Mucosa of gallbladder (tissue), 1 donor: Measurements from ENCODE around the gene SRP72. TPM values are rescaled to one million over a fixed set of nuclear protein-coding genes. Genes with fewer than 3 reads are reported as not detected.
A peak's percentile ranks its signal among the peaks of the same experiment; 100 is the strongest.
"Not testable (repeated sequence)": the region's sequence is repeated elsewhere in the genome, so short reads cannot be mapped to it uniquely, and the experiment has no call there.

Experiments
- DNase-seq: peaks from one replicate; pipeline ENCODE4 v3.0.0-alpha.2; 2020; ENCODE audit warnings: low spot score
- total RNA-seq: library from RNA; stranded (reverse); gene quantifications from one replicate; pipeline ENCODE4 v1.2.1, GENCODE V29; 2021
- donor health status: DM: no; HTN: no; CAD: no.

Gene SRP72, protein sequence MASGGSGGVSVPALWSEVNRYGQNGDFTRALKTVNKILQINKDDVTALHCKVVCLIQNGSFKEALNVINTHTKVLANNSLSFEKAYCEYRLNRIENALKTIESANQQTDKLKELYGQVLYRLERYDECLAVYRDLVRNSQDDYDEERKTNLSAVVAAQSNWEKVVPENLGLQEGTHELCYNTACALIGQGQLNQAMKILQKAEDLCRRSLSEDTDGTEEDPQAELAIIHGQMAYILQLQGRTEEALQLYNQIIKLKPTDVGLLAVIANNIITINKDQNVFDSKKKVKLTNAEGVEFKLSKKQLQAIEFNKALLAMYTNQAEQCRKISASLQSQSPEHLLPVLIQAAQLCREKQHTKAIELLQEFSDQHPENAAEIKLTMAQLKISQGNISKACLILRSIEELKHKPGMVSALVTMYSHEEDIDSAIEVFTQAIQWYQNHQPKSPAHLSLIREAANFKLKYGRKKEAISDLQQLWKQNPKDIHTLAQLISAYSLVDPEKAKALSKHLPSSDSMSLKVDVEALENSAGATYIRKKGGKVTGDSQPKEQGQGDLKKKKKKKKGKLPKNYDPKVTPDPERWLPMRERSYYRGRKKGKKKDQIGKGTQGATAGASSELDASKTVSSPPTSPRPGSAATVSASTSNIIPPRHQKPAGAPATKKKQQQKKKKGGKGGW
- total RNA-seq = 65.7 TPM

DNA sequence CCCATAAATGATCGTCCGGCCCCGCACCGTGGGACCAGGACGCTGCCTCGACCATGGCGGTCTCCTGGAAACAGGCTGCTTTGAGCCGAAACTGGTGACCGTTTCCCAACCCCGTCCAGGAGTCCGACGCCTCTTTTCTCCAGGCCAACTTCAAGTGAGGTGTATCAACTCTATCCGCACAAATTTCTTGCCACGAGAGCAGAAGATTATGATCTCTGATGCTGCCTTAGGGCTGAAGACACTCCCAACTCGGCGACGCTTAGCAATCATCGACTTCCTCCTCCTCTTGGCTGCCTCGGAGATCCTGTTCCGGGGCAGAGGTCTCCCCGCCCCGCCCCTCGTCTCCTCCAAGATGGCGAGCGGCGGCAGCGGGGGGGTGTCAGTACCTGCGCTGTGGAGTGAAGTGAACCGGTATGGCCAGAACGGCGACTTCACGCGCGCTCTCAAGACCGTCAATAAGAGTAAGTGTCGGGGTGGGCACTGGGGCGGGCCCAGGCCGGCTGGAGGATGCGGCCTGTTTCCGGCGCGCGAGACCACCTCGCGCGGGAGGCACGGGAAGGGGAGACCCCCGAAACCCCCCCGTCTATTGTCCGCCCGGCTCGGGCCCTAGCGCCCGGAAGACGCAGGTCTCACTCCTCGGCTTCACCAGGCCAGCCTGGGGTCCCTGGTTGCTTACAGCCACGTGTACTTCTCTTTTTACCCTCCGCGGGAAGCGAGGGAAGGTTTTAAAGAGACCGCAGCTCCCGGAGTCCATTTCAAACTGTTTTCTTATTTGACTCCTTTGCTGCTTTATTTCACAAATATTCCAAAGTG, at the start of gene SRP72:
SRP72 (plus strand) TSS at position 334 of the 813 bp plus-strand sequence; CDS start at position 353, 19 bp downstream.
- peak; percentile 87 for DNase-seq

DNA sequence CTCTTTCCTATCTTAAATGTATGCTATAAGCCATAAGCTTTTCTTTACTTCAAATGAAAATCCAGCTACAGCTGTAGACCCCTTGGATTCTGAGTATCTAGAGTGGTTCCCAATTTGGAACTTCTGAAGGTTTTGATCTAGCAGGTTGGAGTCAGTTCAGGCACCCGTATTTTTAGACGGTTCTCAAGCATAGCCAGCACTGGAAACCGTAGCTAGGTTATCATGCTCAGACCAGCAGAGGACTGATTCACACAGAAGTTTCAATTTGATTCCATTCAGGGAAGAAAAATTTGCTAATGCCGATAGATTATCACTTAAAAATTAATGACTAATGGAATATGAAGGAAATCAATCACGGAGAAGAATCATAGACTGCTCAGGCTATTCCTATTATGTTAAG, 43.2 kb upstream of the SRP72 start:
- no peak for DNase-seq

DNA sequence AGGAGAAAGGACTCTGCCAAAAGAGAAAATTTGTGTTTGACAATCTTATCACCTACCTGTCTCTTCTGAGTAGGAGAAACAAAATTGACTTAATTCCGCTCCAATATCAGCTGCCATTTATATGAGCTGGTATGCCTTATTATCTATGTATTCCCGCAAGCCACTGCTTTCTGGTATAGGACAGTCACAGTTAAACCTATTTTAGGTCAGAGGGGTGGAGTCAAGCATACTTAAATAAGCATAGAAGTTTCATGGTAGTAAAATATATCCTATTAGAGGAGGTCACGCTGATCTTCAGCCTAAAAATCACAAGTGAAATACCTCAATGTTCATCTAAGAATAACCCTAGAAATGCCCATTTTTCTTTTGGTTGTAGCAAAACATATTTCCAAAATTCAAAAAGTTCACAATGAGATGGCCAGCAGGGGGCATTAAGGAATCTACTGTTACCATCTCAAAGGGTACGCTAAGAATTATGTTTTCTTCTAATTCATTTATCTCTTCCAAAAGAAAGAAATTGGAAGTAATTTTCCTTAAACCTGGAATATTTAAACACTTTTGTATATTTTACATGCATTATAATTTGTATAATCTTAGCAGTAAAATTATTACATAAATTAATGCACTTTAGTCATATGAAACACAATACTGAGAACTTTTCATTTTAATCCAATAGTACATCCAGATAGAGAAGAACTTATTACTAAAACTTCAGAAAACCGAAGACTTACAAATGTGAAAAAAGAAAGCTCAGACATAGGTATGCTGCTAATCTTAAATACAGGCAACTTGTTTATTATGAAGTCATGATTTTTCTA, 42.5 kb upstream of the SRP72 start:
- DNase-seq = peak; percentile 45

DNA sequence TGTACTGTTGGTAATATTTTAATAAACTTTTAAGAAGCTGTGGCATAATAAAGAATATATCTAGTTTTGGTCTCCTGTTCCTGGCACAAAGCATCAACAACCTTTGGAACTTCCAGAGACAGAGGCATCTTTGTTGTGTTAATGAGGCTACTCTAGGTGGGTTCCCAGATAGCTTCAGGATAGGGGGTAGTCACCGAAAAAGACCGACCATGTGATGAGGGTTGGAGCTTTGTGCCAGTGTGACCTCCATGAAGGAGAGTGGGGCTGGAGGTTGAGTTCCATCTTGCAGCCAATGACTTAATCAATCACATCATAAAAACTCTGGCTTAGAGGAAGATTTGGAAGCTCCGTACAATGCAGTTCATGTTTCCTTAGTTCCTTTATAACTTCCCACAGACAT, 41.9 kb upstream of the SRP72 start:
- DNase-seq = no peak

DNA sequence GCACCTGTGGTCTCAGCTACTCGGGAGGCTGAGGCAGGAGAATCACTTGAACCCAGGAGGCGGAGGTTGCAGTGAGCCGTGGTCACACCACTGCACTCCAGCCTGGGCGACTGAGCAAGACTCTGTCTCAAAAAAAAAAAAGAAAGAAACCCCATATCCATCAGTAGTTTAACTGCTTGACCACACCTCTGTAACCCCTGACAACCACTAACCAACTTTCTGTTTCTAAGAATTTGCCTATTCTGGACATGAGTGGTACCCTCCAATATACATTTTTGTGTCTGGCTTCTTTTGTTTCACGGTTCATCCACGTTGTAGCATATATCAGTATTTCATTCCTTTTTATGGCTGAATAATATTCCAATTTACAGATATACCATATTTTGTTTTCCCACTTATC, 41.1 kb upstream of the SRP72 start:
- DNase-seq = no peak

DNA sequence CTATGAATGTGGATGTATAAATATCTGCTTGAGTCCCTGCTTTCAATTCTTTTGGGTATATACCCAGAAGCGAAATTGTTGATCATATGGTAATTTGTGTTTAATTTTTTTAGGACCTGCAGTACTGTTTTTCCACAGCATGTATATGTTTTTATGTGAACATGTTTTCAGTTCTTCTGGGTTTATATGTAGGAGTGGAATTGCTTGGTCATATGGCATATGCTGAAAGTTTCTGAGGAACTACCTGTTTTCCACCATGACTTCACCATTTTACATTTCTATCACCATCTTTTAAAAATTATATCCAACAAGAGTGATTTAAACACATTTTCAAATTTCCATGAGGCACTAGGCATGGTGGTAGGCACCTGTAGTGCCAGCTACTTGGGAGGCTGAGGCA, 40.2 kb upstream of the SRP72 start:
- no peak for DNase-seq

DNA sequence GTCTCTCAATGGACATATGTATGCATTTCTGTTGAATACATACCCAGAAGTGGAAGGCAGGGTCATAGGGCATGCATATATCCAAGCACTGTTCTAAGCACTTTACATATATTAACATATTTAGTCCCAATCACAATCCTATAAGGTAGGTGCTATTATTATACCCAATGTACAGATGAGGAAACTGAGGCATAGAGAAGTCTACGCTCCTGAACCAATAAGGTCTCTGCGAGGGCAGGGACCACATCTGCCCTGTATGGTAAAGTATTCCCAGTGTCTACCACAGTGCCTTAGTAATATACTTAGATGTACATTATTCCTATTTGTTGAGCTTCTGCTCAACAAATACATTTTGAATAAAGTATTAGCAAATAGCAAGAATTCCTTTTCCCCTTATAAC, 37.2 kb upstream of the SRP72 start:
- DNase-seq = no peak

DNA sequence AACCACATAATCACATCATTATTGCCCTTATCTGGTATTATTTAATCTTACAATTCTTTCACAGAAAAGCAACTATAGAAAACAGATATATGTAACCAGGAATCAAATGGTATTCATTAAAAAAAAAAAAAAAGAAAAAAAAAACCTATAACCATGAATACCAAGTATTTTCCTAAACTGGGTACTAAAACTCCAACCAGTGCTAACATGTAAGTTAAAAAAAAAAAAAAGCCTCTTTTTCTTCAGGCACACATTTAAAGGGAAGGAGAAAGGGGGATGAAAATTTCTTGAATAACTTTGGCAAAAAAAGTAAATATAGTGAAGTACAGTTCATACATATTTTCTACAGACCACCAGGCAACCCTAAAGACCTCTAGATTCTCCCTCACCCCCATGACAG, 34.1 kb upstream of the SRP72 start:
- DNase-seq = no peak

DNA sequence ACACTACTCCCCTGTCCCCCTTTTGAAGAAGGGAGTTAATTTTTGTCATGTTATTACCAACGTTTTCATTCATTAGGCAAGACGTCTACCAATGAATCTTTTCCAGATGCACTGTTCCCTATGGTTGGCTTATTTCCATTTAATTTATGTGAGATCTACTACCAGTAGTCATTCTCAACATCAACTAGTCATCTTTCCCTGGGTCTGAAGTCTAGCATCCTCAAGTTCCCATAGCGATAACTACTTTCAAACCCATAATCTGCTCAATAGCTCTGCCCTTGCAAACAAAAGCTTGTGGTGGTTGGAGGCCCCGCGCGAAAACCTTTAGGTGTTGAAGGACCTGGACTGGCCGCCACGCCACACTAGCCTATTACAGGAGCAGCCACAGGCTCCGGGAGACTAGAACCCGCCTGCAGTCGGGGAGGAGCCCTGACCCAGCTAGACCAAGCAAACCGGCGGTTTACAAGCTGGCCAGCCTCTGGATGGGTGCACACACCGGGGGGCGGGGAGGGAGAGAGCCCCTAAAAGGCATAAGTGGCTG, 32.7 kb upstream of the SRP72 start:
- DNase-seq = peak; percentile 18

DNA sequence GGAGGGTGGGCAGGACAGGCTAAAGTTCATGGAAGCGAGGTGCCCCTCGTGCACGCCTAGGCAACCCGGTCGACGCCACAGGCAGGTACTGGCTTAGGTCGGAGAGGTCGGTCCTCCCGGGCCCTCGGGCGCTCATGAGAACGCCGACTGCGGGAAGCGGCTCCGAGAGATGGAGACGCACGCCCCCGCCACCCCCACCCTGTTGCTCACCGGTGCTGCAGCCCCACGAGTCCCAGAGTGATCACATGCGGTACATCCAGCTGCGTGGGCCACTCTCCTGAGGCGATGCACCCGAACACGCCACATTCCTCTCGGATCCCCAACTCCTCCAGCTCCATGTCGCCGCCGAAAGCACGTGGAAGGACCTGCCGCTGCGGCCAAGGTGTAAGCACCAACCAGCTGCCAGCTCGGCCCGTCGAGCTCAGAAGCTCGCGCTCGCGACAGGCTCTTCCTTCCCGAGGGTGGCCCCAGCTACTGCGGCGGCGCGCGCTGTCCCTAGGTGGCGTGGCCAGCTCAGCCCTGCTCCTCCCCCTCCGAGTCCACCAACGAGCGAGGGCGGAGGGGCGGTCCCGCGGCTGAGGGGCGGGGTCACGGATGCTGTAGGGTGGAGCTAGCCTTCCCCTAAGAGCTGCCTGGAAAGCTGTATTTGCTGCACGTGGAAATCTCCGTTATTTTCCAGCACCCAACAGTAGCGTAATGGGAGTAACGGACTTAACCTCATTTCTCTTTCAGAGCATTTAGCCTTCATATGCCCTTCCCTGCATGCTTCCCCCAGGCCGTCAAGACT, 32.1 kb upstream of the SRP72 start, which contains the start of gene PPAT:
PPAT (minus strand) TSS at position 476 of the 787 bp plus-strand sequence; CDS start at position 338, 138 bp downstream.
- peak; percentile 98 for DNase-seq

DNA sequence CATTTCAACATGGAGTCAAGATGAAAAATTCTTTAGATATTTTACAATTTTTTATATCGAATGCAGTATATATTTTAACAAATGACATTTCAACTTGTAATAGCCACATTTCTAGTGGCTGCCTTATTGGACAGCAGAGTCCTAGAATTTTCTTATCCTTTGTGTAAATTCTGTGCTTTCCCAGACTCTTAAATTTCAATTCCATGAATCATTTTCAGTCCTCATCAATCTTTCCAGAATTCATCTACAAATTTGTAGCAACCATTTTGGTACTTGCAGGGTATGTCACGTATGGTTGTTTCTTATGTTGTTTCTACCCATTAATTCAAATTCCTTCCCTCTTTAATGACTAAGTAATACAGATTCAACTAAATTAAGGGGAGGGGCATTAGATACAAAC, 28.7 kb upstream of the SRP72 start:
- DNase-seq = no peak

DNA sequence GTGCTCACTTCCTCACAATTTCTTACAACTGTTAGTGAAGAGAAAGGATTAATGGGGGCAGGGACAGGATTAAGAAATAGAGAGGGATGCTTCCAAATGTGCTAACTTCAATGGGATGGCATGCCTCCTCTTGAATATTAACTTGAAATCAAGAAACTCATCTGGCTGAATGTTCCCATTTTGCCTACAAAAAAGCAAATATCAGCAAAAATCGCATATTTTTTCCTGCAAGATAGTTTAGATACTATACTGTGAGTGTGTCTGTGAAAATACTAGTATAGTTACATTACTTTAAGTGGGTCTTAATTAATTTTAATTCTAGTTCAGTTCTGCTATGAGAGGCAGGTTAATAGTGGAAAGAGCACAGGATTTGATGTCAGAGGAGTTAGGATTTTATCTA, 26.4 kb upstream of the SRP72 start:
- no peak for DNase-seq

DNA sequence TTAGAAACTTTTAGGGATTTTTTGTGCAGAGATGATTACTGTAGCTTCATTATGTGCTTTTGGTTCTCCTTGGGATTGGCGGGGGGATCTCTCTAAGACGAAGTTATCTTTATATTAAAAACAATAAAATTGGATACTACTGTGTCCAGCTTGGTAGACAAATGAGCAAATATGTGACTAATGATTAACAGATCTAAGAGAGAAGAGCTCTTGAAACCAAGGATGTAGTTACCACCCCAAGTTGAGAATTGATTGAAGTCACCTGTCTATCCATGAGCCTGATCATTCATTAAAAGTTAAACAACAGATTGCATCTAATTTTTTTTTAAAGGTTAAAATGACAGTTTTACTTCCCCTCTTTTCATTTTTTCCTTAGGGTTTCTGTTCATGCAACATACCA, 22.7 kb upstream of the SRP72 start:
- DNase-seq = no peak

DNA sequence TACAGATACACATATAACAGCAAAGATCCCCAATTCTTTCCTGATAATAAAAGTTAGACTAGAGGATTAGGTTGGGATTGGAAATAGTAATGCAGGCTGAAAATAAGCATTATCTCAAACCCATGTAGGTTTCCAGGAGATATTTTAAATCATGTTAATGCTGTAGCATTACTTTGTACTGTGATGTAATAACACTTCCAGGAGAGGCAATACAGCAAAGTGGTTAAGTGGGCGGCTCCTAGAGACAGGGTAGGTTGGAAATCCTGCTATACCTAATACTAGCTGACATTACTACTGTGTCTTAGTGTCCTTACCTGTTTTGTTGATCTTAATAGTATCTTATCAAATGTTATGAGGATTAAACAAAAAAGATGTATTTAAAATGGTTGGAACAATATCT, 21.7 kb upstream of the SRP72 start:
- DNase-seq = no peak

DNA sequence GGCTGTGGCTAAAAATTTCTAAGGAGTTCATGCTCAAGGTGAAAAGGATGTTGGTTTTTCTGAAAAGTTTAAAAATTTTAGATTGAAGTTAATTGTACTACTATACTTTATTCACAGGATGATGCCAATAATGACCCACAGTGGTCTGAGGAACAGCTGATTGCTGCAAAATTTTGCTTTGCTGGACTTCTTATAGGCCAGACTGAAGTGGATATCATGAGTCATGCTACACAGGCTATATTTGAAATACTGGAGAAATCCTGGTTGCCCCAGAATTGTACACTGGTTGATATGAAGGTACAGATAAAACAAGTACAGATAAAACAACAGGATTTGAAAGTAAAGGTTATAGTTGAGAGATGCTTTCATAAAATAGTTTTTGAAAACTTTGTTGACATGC, 19.1 kb upstream of the SRP72 start:
- no peak for DNase-seq

DNA sequence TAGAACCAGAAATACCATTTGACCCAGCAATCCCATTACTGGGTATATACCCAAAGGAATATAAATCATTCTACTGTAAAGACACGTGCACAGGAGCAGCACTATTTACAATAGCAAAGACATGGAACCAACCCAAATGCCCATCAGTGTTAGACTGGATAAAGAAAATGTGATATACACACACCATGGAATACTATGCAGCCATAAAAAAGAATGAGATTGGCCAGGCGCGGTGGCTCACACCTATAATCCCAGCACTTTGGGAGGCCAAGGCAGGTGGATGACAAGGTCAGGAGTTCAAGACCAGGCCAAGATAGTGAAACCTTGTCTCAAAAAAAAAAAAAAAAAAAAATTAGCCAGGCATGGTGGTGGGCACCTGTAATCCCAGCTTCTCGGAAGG, 17.9 kb upstream of the SRP72 start:
- DNase-seq = not testable (repeated sequence)

DNA sequence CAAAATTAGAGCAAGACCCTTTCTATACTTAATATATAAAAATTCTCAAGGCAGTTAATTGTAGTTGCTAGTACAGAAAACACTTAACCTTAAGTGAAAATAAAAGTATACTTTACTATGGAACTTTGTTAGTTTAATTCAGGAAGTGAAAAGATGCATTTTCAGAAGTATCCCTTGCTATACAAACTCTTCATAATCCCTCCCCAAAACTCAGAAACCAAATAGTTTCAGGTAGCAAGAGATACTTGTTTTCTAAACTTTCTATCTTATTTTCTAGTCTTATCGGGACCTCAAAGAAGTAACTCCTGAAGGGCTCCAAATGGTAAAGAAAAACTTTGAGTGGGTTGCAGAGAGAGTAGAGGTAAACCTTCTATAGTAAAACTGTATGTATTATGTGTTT, 17.1 kb upstream of the SRP72 start:
- no peak for DNase-seq

DNA sequence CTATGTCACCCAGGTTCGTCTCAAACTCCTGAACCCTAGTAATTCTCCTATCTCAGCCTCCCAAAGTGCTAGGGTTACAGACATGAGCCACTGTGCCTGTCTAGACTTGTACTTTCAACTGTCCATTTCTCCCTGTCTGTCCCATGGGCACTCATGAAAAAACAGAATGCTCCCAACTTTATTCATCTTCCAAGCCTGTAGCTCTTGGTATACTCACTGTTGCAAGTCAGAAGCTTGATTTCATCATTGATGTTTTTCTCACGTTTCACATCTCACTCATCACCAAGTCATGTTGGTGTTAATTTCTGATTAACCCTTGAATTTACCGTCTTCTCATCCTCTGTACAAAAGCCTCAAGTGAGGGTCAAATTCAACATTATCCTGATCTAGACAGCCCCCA, 7.3 kb upstream of the SRP72 start:
- DNase-seq = no peak

DNA sequence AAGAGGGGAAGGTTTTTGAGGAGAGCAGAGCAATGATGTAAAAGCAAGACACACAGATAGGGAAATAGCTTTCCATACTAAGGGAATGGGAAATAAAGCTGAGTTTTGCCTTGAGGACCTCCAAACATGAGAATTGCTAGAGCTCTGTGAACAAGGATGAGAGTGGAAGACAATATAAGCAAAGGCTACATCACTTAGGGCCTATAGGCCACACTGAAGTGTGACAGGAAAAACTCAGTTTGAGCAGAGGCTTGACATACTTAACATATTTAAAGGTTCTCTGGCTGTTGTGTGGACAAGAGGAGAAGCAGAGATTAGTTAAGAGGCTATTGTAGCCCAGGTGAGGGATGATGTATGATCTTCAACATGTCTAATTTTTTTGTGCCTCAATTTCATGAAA, 5.3 kb upstream of the SRP72 start:
- DNase-seq = no peak

DNA sequence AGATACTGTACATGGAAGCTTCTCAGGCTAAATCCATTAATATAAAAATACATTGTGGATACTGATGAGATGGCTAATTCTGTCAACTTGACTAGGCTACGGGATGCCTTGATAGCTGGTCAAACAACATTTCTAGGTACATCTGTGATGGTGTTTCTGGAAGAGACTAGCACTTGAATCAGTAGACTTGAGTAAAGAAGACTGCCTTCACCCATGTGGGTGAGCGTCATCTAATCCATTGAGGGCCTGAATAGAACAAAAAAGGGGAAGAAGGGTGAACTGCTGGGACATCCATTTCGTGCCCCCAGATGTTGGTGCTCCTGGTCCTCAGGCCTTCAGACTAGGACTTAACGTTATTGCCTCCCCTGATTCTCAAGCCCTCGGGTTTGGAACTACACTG, 3.7 kb upstream of the SRP72 start:
- no peak for DNase-seq

DNA sequence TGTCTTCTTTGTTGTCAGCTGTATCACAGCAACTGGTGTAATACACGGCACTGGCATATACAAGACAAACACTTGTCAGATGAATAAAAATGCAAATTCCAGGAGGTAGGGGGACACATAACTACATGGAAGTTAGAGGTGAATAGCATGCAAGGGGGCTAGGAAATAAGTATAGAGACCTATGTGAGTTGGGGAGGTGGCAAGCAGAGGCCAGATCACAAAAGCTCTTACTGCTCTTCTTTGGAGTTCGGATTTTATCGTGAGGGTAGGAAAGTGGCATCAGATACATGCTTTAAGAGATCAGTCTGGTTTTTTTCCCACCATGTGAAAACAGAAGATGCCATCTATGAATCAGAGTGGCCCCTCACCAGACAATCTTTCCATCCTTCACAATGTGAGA, 2.8 kb upstream of the SRP72 start:
- no peak for DNase-seq
